Fibroblast of skin of scalp (primary cell): ENCODE results near the gene SRCAP.
"Not testable (repeated sequence)": the region's sequence is repeated elsewhere in the genome, so short reads cannot be mapped to it uniquely, and the experiment has no call there.

Experiments
- DNase-seq: peaks from one replicate; pipeline ENCODE4 v3.0.0-alpha.2; 2013

The SRCAP gene

DNA sequence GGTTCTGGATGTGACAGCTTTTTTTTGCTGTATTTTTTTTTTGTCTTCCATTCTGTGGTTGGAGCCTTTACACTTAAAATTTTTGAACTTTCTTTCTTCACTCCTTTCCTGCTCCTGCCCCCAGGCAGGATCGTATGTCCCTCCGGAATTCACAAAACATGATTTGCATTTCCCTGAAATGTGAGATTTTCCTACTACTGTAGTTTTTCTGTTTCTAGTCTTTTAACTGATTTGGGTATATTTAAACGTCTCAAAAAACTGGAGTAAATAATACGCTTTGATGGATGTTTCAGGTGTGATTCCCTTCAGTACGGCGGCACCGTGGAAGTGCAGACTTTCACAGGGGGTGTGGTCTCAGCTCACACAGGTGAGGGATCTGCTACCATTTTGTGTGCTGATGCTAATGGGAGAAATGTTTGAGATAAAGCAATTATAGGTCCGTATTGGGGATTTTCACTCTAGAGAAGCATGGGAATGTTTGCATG lies 686 bp downstream of the SRCAP start:
- DNase-seq = no peak

DNA sequence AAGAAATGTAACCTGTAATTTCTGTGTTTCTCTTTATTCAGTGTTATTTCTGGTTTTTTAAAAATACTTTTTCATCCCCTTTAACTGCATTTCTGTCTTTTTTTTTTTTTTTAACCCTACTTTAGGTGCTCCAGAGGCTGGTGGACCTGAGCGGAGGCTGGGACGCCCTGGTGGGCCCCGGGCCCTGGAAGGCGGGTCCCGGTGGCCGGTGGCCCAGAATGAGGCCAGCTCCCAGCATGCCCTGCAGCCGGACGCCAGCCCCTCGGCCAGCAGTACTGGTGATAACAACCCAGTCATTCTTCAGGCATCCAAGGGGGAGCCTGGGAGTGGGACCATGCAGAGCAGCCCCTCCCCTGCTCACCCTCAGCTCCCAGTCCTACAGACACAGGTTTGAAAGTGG lies 1.5 kb downstream of the SRCAP start:
- DNase-seq = no peak

DNA sequence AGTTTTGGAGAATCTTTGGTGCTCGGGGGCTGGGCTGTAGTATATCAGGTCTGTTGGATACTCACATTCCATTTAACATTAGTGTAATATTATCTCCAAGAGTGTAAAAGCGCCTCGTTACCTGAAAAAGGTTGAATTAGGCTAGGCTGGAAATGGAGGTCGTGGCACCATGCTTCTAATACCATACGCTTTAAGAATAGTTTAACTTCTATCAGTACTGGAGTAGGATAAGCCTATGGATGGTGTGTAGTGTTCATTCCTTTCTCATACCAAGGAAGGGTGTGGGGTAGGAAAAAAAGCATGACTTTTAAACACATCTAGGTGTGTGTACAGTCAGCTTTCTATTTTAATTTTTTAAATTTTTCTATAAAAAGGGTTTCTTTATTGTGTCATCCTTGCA lies 2.0 kb downstream of the SRCAP start:
- no peak for DNase-seq

DNA sequence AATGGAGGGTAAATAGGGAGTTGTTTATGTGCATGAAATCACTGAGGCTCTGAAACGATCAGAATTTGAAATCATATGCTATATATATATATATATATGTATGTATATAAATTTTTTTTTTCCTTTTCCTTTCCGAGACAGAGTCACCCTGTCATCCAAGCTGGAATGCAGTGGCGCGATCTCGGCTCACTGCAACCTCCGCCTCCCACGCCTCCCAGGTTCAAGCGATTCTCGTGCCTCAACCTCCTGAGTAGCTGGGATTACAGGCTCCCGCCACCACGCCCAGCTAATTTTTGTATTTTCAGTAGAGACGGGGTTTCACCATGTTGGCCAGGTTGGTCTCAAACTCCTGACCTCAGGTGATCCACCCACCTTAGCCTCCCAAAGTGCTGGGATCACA lies 4.1 kb downstream of the SRCAP start:
- not testable (repeated sequence) for DNase-seq

DNA sequence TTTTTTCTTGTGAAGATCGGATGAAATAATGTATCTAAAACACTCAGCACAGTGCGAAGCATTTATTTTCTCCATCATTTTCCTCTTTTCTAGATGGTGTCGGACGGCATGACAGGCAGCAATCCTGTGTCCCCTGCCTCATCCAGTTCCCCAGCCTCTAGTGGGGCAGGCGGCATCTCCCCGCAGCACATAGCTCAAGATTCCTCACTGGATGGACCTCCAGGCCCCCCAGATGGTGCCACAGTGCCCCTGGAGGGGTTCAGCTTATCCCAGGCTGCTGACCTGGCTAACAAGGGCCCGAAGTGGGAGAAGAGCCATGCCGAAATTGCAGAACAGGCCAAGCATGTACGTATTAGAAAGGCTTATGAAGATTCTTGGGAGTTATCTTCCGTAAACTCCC lies 5.0 kb downstream of the SRCAP start:
- DNase-seq = no peak

DNA sequence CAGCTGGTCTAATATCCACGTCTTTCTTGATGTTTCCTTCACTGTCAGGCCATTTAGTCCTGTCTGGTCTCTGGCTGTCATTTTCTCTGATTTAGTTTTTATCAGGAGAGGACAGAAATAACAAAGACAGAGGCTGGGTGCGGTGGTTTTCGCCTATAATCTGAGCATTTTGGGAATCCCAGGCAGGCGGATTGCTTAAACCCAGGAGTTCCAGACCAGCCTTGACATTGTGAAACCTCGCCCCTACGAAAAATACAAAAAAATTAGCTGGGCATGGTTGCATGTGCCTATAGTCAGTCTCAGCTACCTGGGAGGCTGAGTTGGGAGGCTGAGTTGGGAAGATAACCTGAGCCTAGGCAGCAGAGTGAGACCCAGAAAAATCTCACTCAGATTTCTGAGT lies 7.1 kb downstream of the SRCAP start:
- no peak for DNase-seq

DNA sequence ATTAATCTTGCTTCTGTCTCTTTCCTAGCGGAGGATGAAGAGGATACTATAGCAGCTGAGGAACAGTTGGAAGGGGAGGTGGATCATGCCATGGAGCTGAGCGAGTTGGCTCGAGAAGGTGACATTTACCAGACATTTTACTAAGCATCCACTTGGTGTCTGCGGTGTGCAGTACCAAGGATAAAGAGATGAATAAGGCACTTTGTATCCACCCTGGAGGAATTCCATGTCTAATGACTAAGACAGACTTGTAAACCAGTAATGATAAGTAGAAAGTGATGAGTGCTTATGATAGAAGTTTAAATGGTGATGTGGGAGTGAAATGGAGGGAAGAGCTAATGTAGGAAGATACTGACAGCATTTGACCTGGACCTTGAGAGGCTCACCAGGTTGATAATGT lies 12.0 kb downstream of the SRCAP start:
- DNase-seq = no peak

DNA sequence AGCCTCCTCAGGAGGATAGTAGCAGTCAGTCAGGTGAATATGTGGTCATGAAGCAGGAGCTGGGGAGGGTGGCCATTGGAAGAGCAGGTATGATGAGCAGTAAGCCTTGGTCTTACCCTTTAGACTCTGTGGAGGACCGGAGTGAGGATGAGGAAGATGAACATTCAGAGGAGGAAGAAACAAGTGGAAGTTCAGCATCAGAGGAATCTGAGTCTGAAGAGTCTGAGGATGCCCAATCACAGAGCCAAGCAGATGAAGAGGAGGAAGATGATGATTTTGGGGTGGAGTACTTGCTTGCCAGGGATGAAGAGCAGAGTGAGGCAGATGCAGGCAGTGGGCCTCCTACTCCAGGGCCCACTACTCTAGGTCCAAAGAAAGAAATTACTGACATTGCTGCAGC lies 12.7 kb downstream of the SRCAP start:
- DNase-seq = no peak

DNA sequence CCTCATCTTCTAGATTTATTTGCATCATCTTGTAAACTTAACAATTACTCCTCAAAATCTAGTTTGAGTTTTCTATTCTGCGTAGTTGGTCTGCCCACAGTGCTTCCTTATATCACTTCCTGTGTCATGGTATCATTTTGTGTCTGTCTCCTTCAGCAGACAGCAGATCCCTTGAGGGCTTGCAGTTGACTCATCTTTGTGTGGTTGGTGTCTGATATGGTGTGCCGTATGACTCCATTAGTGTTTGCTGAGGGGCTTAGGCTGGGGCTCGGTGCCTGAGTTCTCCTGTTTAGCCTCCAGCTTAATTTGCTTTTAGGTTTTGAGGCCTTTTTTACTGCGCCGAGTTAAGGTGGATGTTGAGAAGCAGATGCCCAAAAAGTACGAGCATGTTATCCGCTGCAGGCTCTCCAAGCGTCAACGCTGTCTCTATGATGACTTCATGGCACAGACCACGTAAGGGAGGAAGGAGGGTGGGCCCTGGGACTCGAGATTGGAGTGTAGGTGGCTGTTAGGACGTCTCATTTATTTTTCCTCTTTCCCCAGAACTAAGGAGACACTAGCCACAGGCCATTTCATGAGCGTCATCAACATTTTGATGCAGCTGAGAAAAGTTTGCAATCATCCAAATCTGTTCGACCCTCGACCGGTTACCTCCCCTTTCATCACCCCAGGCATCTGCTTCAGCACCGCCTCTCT lies 16.9 kb downstream of the SRCAP start:
- DNase-seq = peak; percentile 31

DNA sequence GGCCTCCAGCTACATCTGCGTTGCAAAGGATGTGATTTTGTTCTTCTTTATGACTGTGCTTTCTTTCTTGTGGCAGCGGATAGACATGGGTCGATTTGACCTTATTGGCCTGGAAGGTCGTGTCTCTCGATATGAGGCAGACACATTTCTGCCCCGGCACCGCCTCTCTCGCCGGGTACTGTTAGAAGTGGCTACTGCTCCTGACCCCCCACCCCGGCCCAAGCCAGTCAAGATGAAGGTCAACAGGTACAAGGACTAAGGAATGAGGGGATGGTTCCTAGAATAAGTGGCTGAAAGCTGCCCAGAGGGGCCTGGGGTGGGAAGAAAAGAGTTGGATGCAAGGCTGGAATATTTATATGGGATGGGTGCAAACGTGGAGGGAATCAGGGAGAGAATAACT lies 21.1 kb downstream of the SRCAP start:
- DNase-seq = no peak

DNA sequence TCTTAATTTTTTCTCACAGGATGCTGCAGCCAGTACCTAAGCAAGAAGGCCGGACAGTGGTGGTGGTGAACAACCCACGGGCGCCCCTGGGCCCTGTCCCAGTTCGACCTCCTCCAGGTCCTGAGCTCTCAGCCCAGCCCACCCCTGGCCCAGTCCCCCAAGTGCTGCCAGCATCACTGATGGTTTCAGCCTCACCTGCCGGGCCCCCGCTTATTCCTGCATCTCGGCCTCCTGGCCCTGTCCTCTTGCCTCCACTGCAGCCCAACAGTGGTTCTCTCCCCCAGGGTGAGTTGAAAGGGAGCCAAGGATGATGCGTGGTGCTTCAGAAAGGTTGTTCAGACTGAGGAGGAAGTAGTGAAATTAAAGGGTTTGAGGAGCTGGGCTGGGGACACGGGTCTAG lies 21.7 kb downstream of the SRCAP start:
- DNase-seq = no peak

DNA sequence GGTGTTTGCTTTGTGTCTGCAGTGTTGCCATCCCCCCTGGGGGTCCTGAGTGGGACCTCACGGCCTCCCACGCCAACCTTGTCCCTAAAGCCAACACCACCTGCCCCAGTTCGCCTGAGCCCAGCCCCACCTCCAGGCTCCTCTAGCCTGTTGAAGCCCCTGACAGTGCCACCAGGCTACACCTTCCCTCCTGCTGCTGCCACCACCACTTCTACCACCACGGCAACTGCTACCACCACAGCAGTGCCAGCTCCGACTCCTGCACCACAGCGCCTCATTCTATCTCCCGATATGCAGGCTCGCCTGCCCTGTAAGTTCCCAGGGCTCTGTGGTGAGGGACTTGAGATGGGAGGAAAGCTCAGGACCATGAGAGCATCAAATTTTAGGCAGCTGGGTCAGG lies 22.2 kb downstream of the SRCAP start:
- DNase-seq = no peak

DNA sequence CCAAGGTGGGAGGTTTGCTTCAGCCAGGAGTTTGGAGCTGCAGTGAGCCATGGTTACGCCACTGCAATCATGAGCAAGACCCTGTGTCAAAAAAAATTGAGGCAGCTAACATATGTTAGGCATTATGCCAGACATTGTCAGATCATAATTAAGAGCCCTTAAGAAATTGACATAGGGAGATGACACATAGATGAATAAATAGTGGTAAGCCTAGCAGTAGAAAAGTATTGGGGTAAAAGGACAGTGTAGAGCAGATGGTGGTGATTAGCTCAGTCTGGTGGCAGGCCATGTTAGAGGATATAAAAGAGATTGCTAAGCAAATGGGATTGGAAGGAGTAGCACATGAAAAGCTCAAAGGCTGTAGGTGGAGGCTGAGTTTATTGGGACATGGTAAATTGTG lies 22.6 kb downstream of the SRCAP start:
- no peak for DNase-seq

DNA sequence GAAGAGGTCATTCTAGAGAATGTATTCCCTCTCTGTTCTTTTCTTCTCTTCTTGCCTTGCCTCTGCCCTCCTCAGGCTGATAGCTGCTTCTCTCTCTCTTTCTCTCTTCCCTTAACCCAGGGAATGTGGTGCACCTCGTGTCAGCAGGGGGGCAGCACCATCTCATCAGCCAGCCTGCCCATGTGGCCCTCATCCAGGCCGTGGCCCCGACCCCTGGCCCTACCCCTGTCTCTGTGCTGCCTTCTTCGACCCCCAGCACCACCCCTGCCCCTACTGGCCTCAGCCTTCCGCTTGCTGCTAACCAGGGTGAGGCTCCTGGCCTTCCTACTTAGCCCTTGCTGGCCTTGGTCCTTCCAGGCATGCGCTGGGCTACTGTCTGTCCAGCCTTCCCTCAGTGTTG lies 23.5 kb downstream of the SRCAP start:
- no peak for DNase-seq

DNA sequence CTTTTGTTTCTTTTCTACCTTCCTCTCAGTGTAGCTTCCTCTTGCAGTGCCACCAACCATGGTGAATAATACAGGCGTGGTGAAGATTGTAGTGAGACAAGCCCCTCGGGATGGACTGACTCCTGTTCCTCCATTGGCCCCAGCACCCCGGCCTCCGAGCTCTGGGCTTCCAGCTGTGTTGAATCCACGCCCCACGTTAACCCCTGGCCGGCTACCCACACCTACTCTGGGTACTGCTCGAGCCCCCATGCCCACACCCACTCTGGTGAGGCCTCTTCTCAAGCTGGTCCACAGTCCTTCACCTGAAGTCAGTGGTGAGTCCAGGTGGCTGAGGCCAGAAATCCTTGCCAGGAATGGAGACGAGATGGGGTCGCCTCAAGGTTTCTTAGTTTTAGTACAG lies 23.9 kb downstream of the SRCAP start:
- no peak for DNase-seq

DNA sequence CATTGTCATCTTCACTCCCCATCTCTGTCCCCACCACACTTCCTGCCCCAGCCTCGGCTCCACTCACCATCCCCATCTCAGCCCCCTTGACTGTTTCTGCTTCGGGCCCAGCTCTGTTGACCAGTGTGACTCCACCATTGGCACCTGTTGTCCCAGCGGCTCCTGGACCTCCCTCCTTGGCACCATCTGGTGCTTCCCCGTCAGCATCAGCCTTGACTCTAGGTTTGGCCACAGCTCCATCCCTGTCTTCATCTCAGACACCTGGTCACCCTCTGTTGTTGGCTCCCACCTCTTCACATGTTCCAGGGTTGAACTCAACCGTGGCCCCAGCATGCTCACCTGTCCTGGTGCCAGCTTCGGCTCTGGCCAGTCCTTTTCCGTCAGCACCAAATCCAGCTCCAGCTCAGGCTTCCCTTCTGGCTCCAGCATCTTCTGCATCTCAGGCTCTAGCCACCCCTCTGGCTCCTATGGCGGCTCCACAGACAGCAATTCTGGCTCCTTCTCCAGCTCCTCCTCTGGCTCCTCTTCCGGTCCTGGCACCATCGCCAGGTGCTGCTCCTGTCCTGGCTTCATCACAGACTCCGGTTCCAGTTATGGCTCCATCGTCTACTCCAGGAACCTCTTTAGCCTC lies 24.9 kb downstream of the SRCAP start:
- DNase-seq = no peak

DNA sequence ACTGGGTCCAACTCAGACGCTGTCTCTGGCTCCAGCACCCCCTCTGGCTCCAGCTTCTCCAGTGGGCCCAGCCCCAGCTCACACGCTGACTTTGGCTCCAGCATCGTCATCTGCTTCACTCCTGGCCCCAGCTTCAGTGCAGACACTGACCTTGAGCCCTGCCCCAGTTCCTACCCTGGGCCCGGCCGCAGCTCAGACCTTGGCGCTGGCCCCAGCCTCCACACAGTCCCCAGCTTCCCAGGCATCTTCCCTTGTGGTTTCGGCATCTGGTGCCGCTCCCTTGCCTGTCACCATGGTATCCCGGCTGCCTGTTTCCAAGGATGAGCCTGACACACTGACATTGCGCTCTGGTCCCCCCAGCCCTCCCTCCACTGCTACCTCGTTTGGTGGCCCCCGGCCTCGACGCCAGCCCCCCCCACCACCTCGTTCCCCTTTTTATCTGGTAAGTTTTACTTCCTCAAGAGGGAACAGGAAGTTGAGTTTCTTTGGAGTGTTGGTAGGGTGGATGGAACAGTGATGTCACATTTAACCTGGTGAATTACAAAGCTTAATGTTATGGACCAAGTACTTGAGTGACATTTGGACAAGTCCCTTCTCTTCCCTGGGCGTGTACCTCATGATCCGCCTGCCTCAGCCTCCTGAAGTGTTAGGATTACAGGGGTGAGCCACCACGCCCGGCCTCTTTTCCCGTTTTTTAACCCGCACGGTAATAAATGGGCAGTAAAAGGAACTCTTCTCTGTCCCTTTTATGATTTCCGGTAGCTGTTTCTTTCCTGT lies 25.9 kb downstream of the SRCAP start:
- no peak for DNase-seq

DNA sequence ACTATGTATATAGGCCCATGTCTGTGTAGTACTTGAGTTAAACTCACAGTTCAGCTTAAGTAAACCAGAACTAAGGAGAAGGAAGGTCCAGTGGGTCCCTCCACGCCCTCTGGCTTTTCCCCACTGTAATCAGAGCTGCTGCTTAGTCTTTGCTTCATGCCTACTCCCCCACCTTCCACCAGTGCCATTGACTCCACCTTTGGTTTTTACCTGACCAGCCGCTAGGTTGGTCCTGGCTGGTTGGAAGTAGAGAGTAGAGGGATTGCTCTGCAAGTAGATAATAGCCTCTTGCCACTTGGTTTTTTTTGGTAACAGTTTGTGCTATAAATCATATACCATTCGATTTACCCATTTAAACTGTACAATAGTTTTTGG lies 26.4 kb downstream of the SRCAP start:
- no peak for DNase-seq

DNA sequence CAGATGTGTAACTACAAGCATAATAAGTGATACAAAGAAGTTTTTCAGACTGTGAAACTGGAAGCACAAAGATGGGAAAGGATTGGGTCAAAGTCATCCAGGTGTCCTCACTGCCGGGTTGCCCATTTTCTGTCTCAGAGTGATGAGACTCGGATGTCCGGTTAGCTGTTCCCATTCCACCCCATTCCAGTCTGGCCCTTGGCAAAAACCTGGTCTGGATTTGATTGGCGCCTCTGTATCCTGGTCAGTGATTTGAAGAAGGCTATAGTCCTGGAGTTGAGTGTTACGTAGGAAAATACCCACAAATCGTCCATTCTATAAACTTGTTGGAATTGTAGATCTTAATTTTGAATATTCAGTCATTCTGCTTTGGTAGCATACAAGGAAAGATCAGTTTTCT lies 29.4 kb downstream of the SRCAP start:
- no peak for DNase-seq

DNA sequence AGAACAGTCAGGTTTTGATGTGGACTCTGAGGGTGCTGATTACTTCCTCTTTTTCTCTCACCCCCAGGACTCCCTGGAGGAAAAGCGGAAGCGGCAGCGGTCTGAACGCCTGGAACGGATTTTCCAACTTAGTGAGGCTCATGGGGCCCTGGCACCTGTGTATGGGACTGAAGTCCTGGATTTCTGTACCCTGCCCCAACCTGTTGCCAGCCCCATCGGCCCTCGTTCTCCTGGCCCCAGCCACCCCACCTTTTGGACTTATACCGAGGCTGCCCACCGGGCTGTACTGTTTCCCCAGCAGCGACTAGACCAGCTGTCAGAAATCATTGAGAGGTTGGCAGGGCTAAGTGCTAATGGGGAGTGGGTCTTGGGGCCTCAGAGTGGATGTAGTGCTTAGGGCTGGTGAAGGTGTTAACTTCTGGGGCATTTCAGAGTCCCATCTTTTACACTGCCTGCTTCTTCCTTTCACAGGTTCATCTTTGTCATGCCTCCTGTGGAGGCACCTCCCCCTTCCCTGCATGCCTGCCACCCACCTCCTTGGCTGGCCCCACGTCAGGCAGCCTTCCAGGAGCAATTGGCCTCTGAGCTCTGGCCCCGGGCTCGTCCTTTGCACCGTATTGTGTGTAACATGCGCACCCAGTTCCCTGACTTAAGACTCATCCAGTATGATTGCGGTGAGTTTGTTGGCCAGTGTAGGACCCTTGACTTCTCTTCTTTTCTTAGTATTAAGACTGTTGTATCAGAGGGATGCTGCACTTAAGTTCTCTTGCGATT lies 30.1 kb downstream of the SRCAP start:
- no peak for DNase-seq

DNA sequence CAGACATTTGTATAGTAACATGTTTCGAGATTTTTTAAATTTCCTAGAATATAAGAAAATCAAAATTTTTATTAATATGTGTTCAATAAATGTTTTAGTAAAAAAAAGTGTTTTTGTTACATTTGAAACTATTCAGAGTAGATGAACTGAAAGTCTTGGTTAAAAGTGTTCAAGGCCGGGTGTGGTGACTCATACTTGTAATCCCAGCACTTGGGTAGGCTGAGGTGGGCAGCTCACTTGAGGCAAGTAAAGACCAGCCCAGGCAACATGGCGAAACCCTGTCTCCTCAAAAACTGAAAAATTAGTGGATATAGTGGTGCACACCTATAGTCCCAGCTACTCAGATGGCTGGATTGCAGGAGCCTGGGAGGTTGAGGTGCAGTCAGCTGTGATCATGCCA lies 32.4 kb downstream of the SRCAP start:
- no peak for DNase-seq

DNA sequence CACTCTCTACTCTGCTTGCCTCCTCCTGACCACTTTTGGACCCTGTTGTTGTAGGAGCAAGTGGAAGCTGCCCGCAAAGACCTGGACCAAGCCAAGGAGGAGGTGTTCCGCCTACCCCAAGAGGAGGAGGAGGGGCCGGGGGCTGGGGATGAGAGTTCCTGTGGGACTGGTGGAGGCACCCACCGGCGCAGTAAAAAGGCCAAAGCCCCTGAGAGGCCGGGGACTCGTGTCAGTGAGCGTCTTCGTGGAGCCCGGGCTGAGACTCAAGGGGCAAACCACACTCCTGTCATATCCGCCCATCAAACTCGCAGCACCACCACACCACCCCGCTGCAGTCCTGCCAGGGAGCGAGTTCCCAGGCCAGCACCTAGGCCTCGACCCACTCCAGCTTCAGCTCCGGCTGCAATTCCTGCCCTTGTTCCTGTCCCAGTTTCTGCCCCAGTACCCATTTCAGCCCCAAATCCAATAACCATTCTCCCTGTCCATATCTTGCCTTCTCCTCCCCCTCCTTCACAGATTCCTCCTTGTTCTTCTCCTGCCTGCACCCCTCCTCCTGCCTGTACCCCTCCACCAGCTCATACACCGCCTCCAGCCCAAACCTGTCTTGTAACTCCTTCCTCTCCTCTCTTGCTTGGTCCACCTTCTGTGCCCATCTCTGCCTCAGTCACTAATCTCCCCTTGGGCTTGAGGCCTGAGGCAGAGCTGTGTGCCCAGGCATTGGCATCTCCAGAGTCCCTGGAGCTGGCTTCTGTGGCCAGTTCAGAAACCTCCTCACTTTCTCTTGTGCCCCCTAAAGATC lies 38.2 kb downstream of the SRCAP start:
- no peak for DNase-seq
